Forelimb muscle (tissue), 1 donor: ENCODE measurements around the gene FOCAD. TPM values are rescaled to one million over a fixed set of nuclear protein-coding genes. Genes with fewer than 3 reads are reported as not detected.

Experiments used
- DNase-seq: peaks from one replicate; pipeline ENCODE4 v3.0.0-alpha.2; 2013; ENCODE audit warnings: low read depth
- polyA plus RNA-seq: library from polyadenylated mRNA; unstranded; fragments of 120-200 nt; gene quantifications from one replicate; pipeline ENCODE4 v1.2.1, GENCODE V29; 2013; ENCODE audit not compliant: insufficient read length

Gene FOCAD
- polyA plus RNA-seq, 1 donor: 14.1 TPM

DNA sequence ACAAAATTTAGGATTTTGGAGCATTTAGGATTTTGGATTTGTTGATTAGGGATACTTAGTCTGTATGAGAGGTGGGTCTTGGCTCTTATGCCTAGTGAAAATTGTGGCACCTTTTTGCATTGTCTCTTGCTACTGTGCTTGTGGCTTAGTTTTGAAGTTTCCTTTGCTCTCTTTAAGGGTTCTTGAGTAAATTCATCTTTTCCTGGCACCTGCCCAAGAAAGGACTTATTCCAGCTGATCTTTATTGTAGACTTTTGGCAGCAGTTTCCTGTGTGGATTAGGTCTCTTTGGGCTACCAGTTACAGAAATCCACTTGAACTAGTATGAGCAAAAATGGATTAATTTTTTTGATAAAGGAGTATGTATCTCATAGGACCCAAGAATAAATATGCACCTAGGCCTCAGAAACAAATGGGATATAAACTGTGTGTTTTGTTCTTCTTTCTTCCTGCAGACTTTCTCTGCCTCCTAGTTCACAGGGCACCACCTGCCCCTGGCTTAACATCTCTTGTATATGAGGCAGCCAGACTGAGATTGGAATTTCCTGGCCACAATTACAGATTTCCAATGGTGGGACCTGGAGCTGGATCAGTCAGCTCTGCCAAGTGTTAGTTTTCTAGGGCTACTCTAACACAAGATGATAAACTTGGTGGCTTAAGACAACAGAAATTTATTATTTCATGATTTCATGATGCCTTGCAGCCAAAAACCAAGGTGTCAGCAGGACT, 44.6 kb downstream of the FOCAD start:
- DNase-seq: no peak

DNA sequence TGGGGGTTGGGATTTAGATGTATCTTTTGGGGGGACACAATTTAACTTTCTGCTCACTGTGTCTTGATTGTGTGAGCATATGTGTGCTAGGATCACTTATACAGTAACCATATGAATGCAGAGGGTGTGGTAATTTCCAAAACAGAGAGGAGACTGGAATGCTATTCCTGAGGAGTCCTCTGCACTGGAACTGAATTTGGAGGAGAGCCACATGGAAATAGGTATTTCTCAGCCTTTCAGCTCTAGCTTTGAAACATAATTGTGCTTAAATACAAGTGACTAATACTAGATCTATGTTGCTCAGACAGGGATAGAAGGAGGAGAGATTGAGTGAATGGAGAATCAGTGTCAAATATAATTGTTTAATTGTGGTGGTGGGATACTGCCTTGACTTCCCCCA, 45.5 kb downstream of the FOCAD start:
- DNase-seq: no peak

DNA sequence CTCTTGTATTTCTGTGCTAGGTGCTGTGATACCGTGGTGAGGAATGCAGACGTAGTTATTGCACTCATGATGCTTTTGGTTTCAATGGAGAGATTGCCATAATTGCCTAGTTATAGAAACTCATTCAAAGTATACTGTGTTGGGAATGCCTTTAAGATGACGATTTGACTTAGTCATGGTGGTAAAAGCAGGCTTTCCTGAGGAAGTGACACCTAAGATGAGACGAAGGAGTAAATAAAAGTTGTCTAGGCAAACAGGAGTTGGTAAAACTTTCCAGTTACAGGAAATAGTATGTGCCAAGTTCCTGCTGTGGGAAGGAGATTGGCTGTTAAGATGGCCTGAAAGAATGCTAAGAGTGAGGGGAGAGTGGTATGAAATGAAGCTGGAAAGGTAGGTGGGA, 48.1 kb downstream of the FOCAD start:
- DNase-seq: no peak

DNA sequence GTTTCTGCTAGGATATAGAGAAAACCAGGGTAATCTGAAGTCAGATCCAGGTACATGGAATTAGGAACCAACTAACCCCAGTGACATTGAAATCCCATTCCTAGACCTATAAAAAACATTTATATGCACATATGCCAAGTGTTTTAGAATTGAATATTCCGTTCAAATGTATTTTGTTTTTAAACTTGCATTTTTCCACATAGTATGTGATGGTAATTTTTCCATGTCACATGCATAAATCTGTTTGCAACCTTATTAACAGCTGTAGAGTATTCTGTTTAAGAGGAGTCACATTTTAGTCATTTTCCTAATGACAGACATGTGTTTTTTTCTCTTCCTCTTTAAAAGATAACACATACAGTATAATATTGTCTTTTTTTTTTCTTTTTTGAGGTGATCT, 50.2 kb downstream of the FOCAD start:
- no peak for DNase-seq

DNA sequence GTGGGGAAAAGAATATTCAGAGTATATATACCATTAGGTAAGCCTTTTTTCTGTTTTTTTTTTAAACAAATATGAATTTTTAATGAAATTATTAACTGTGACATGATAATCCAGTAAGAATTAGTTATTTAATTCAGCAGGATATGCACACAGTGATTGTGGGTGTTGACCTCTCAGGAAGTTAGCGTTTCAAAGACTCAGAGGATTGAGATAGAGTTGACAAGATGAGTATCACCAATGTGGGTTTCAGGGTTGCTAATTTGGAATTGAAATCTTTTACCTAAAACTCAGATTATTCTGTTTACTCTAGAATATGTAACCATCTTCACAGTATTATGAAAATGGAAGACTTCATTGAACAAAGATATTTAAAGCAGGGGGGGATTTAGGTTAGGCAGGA, 56.2 kb downstream of the FOCAD start:
- no peak for DNase-seq

DNA sequence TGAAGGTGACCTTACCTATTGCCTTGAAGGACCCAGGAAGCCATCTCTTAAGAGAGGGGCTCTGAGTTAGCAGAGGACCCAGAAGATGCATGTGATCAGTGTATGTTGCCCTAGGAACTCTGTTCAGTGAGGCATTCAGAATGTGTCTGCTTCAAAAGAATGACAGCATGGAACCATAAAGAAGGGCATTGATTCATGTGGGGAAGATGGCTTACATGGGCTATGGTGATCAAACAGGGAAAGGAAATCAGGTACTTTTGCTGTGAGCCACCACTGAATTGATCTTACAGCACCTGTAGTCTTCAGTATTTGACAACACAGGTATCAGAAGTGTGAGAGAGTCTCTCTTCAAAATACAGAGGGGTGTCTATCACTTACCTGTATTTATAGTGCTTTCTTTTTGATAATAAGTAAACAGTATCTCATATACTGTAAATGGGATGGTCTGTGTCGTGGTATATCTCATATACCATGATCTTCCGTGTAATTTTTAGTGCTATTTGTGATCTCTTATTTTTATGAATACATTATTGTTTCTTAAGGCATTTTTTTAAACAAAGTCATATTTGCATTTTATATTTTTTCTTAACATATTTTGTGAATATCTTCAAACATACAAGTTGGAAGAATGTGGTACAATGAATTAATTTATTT, 57.0 kb downstream of the FOCAD start:
- no peak for DNase-seq

DNA sequence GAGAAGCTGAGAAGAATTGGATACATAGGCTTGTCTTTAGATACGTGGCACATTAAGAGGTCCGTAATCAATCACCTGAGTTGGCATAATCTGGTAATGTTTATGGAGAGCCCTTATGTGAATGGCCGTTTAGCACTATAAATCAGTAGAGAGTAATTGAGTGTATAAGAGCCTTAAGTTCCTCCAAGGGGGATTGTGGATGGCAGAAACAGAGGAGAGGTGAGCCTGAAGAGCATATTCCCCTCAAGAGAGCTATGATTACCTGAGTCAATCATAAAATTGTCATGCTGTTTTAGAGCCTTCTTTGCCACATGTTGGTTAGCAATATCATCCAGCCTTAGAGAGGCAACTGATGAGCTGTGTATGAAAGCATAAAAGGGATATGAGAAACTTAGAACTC, 58.8 kb downstream of the FOCAD start:
- no peak for DNase-seq

DNA sequence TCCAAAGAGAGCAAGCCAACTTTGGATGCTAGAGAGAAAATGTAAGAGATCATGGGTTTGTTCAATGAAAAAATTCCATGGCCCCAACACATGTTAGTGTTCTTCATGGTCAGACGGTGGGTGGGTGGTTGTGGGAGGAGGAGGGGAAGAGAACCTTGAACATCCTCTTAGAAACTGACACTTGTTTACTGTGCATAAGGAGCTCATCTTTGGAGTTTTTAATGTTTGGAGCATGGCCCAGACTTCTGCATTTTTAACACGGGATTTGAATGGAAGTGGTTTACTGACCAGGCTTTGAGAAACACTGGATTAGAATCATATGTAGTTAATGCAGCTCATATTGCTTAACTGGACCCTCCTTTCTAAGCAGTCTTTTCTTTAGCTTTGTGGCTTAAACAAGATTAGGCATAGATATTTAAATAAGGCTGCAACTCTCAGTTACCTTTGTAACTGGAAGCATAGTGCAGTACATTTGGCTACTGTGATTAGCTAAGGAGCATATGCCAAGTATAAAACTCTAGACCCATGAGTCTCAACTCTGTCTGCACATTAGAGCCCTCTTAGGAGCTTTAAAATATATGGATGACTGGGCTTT, 60.1 kb downstream of the FOCAD start:
- no peak for DNase-seq

DNA sequence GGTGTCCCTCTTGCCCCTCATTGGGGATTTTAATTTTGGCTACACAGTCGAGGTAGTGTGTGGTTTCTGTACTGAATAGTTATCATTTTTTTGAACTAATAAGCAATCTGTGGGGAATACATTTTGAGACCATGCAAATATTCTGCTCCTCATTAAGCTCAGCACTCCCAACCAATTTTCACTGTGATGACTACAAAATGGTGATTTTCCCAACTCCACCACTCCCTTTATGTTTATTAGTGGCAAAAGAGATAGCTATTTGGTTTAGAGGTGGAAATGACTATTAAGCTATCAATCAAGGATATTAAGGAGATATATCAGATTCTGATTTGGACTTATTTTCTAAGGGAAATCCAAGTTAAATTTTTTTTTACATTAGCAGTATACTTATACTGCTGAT, 62.9 kb downstream of the FOCAD start:
- no peak for DNase-seq

DNA sequence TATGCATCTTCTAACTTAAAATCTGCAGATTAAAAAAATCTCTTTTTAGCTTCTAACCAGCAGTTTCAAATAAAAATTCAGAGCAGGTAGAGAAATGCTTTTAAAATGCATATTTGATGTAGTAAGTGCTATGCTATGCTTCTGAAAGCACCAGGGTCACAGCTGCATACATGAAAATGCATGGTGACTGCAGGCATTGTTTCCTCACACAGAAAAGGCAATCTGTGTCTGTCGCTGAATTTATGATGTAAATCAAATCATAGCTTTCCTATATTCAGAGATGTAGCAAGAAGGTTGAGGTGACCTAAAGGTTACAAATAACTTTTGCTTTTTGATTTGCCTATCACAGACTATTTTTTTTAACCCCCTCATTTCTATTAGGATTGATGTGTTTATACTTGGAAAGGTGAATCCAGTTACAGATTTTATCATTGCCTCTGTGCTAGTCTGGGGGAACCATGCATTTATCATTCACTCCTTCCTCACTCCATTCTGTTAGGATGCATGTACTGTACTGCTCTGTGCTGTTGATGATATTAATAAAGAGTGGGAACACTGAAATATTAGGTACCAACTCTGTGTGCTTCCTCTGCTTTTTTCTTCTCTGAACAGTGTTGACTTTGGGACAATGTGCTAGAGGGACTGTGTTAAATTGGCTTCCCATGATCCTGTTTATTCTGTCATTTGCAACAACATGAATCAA, 65.6 kb downstream of the FOCAD start:
- DNase-seq: no peak

DNA sequence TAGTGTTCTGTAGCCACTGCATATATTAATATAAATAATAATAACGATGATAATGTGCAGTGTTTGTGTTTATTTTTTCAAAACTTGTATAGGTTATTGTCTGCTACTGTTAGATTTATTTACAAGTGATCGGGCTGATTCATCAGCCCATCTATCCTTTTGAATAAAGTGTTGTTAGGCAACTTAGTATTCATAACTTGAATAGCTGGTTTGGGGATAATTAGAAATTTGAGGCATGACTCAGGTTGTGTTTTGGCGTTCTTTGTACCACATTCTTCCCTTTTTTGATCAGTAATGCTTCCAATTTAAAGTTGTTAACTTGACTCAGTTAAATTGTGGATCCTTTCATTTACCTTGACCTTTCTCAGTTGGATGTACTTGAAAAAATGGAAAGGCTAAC, 69.7 kb downstream of the FOCAD start:
- no peak for DNase-seq

DNA sequence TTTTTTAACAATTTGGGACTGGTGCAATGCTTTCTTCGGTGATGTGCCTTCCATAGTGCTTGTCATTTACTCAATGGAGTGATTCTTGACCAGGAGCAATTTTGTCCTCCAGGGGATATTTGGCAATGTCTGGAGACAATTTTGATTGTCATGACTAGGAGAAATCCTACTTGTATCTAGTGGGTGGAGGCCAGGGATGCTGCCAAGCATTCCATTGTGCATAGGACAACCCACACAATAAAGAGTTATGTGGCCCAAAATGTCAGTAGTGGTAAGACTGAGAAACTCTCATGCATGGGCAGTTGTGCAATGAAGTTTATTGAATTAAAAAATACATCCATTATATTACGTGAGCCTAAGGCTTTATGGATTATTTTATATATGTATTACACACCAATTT, 70.5 kb downstream of the FOCAD start:
- no peak for DNase-seq

DNA sequence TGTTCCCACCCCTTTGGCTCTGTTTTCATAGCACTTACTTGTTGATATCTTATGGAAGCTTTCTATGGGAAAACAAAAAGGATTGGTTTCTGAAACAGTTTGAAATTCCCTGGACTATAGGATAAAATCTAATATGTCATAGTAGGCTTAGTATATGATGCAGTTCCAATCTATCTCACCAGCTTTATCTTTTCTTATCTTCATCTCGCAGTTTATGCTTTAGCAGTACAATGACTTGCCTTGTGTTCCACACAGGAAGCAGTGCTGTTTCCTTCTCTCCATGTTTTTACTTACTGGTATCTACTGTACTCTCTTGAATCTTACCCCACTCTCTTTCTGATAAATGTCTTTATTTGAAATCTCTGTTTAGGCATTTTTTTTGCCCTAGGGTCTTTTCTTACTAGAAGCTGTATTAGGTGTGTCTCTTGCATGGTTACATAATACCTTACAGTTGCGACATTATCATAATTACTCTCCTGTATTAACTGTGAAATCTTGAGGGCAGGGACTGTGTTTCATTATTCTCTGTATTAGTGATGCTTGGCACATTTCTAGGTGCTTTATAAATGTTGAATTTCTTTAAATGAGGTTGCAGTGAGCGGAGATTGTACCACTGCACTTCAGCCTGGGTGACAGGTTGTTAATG, 76.3 kb downstream of the FOCAD start:
- DNase-seq: no peak

DNA sequence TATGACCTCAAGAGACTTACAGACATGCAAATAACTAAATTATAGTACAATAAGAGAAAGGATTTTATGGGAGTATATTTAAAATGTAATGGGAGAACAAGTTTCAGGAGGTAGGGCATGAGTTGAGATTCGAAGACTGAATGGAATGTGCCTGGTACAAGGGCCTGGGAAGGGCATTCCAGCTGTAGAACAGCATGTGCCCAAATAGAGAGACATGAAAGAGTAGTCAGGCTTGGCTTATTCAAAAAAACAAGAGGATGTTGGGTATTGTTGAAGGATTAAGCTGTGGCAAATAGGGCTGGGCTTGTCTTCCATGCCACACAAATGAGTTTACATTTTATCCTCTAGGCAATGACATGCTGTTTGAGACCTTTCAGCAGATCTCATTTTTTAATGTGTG, 86.9 kb downstream of the FOCAD start:
- no peak for DNase-seq

DNA sequence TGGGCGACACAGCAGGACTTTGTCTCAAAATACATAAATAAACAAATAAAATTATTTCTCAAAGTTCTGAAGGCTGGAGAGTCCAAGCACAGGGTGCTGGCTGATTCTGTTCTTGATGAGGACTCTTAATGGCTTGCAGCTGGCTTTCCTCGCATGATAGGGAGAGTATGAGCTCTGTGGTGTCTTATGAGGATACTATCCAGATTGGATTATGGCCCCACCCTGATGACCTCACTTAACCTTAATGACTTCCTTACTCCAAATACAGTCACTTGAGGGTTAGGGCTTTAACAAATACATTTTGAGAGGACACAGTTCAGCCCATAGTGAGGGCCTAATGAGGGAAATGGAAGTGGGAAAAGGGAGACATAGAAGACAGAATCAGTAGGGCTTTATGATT, 87.7 kb downstream of the FOCAD start:
- no peak for DNase-seq

DNA sequence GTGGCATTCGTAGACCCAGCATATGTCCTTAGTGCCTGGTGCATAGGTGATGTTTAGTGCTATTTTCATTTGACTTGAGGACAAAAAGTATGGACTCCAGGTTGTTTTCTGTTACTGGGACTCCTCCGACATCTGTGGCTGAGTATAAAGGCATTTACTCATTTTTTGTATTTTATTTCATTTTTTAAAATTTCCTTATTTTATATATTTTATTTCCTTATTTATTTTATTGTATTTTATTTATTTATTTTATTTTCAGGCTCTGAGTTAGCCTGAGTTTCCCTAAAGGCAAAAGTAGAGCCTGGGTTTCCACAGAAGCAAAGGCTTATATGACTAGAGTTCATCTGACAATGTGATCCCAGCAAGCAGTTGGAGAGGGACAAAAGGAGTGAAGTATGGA, 91.6 kb downstream of the FOCAD start:
- DNase-seq: no peak

DNA sequence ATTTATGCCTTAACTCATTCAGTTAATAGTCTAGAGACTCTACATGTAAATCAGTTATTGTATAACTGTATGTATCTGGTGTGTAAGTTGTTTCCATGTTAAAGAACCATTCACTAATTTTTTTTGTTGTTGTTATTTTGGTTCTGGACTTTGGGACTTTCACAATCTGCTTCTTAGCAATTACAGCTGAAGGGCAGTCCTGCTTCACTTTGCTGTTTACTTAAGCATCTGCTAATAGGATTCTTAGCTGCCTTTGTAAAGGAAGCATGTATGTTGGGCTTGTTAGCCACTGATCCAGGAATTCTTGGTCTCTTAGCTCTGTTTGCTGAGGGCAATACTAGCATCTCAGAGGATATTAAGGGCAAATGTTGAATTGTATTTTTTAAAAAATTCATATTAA, 97.0 kb downstream of the FOCAD start:
- no peak for DNase-seq

DNA sequence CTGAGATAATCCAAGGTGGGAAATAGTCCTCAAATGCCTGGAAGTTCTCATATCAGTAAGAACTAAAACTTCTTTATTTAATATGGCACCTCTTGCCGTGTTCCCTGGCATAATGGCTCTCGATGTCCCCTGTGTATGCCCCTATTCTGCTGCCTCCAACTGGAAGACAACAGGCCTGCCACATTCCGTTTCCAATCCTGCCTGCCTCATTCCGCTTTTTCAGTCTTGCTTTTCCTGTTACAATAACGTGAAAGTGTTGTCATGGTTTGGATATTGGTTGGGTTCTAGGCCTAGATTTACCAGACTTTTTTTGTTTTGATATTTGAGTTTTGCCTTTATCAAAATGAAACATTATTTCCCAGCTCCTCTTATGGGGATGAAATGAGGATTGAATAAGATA, 98.2 kb downstream of the FOCAD start:
- DNase-seq: no peak

DNA sequence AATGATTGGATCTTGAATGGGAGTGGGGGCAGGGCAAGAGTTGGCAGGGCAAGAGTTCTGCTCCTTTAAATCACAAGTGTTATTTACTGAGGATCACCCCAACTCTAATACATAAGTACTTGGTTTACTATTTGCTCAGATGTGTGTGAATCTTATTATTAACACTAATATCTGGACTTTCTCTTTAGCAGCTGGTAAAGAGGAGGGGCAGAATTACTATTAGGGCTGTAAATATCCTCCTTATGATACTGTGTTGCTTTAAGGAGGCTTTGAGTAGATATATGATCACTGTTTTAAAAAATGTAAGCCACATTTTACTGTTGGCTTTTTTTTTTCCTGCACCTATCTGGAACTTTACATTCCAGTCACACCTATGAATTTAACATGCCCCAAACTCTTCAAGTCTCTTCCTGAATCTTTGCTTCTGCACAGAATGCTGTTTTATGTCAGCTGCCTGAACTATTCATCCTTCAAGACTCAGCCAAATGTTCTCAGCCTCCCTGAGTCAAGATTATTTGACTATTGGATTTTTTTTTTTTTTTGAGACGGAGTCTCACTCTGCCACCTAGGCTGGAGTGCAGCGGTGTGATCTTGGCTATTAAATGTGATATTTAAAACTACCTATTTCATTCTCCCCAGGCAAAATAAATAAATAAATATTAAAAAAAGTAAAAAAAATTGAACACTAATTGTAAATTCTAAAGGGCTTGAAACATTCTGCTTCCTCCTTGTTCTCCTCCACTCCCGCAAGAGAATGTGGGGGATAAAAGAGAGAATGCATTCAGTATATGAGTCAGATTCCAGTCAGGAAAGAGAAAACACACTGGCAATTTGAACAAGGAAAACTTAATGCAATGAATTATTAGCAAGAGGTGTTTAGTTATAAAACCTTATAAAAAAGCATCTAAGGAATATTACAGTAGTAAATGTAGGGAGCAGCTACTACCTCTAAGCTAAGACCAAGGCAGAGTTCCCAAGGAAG, 99.3 kb downstream of the FOCAD start:
- no peak for DNase-seq

DNA sequence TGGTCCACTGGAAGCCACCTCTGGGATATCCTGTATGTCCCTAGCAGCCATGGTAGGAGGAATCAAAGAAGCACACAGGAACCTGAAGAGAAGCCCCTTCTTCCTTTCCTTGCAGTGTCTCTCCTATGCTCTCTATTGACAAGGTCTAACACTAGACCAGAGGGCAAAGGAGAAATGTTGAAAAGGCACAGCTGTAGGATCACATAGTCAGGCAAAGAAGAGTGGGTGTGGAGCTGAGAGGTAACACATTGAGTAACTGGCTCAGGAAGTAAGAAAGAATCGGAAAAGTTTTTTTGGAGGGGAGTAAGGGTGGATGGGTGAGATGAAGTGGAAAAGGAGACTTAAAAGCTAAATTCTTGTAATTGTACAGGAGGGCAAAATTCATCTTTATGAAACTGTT, 100.1 kb downstream of the FOCAD start:
- no peak for DNase-seq

DNA sequence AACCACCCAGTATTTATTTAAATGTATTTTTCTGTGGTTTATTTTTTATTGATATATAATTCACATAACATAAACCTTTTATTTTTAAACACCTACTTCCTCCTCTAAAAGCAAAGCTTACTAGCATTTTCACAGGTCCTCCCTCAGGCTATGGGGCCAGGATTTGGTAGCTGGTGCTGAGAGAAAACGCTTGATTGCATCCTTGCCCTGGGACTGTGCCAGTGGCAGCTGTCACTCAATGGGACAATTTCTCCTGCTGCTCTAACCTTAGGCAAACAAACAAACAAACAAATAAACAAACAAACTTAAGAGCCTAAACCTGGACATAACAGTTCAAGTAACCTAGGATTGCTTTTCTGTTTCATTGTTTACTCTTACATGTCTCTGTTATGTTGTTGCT, 102.7 kb downstream of the FOCAD start:
- DNase-seq: no peak
